ENCODE data around the gene TMEM209.

DNA sequence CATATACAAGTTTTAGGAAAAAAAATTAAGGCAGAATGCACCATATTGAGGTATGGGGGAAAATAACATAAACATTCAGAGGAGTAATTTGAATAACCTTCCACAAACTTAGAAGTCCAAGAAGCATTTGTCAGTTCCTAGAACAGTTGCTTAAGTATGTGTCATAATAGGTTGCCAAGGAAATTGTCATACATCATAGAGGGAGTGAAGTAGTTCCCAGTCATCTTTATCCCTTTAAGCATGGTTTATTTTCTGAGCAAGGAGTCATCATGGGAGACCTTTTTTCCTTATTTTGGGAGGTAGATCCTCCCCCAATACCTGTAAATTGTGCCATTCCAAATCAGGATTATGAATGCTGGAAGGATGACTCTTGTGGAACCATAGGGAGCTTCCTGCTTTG is 2.4 kb upstream of the TMEM209 start, which contains the start of gene SSMEM1:
- no peak for TF ChIP-seq FOXP2 (optimal IDR thresholded peaks at IDR 0.05; ENCODE audit: control extremely low read depth, extremely low read length, insufficient read depth)
- TF ChIP-seq POLR2AphosphoS5 (IDR thresholded peaks at IDR 0.05; ENCODE audit: borderline replicate concordance, low read depth, low read length): no peak

Measured in SK-N-MC (cell line).